Esophagus mucosa (tissue), 1 donor: ENCODE results near the gene NCR2. TPM values are rescaled to one million over a fixed set of nuclear protein-coding genes. Genes with fewer than 3 reads are reported as not detected.
A peak's percentile ranks its signal among the peaks of the same experiment; 100 is the strongest.

Experiments
- ATAC-seq: fragments of 200-7000 bp; cut with Tn5 transposase; one replicate; pipeline ENCODE4 v1.9.1; 2020
- total RNA-seq: library from RNA; stranded (reverse); gene quantifications from one replicate; pipeline ENCODE4 v1.2.4, GENCODE V29; 2023
- donor health status: DM: yes; HTN: yes; CAD: no.

The NCR2 gene
- total RNA-seq, 1 donor from 2014 or later, result not detected

DNA sequence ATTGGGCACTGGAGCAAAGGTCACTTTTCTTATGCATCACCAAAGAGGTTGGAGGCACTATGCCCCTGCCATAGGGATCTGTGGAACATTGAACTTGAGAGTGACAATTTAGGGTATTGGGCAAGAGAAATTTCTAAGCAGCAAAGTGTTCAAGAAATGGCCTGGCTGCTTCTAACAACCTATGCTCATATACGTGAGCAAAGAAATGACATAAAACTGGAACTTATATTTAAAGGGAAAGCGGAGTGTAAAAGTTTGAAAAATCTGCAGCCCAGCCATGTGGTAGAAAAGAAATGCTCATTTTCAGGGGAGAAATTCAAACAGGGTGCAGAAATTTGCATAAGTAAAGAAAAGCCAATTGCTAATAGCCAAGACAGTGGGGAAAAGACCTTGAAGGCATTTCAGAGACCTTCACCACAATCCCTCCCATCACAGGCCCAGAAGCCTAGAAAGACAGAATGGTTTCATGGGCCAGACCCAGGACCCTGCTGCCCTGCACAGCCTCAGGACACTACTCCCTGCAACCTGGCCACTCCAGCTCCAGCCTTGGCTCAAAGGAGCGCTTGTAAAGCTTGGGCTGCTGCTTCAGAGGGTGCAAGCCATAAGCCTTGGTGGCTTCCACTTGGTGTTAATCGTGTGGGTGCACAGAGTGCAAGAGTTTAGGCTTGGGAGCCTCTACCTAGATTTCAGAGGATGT is 24.4 kb downstream of the NCR2 start:
- no peak for ATAC-seq

DNA sequence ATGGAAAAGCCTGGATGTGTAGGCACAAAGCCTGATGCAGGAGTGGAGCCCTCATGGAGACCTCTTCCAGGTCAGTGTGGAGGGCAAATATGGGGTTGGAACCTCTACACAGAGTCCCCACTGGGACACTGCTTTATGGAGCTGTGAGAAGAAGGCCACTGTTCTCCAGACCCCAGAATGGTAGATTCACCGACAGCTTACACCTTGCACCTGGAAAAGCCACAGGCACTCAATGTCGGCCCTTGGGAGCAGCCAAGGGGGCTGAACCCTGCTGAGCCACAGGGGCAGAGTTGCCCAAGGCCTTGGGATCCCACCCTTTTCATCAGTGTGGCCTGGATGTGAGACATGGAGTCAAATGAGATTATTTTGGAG is 24.9 kb downstream of the NCR2 start:
- no peak for ATAC-seq

GRCh38 chr6:41366150-41366549 is 30.7 kb downstream of the NCR2 start:
- ATAC-seq, result no peak

DNA sequence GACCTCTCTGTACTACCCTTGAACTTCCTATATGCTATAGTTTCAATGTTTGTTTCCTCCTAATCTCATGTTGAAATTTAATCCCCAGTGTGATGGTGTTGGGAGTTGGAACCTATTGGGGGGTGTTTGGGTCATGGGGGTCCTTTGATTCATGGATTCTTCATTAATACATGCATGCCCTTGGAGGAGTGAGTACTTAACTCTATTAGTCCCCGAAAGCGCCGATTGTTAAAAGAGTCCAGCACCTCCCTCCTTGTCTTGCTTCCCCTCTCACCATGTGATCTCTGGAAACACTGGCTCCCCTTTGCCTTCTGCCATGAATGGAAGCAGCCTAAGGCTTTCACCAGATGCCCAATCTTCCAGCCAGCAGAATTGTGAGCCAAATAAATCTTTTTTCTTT is 31.7 kb downstream of the NCR2 start:
- no peak for ATAC-seq

- peak; percentile 58 for ATAC-seq
Observed at GRCh38 chr6:41367700-41368099, 32.3 kb downstream of the NCR2 start.

DNA sequence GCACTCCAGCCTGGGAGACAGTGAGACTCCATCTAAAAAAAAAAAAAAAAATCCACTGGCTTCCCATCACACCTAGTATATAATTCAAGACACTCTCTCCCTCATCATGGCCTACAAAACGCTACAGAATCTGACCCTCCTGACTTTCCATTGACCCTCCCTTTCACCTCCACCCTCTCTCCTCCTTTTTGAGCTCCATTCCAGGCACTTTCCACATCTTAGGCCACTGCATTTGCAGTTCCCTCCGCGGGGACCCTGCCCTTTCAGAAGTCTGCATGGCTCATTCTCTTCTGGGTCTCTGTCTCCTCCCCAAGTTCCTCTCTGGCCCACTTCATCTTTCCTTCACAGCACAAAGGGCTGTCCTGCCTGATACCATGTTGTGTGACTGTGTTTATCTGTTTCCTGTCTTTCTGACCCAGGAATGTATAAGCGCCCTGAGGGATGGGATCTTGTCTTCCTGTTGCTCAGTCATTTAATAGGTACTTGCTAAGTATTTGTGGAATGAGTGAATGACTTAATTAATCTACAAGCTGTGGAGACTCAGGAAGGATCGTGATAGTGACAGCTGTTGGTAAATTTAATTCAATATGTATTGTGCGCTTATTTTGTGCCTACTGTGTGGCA is 35.2 kb downstream of the NCR2 start:
- ATAC-seq, result no peak

DNA sequence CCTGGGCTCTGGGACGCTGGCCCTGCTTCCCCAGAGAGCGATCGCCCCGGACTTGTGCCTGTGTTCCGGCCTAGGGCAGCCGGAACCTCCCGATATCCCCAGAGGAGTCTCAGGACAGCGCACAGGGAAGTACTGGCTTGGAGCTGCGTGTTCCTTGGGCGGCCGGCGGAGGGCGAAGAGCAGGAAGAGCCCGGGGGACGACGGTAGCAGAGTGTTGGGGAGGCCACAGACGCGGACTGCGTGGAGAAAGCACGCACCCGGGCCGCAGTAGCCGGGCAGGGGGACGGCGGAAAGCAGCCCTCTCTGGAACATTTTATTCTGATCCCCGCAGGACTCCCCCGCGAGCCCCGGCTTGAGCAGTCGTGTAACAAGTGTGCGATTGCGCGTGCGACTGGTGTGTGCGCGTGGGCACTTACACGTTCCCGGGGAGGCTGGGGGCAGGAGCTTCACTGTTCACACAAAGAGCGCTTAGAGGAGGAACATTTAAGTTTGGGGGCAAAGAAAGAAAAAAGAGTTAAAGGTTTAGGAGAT is 36.1 kb downstream of the NCR2 start:
- ATAC-seq, result peak; percentile 36

DNA sequence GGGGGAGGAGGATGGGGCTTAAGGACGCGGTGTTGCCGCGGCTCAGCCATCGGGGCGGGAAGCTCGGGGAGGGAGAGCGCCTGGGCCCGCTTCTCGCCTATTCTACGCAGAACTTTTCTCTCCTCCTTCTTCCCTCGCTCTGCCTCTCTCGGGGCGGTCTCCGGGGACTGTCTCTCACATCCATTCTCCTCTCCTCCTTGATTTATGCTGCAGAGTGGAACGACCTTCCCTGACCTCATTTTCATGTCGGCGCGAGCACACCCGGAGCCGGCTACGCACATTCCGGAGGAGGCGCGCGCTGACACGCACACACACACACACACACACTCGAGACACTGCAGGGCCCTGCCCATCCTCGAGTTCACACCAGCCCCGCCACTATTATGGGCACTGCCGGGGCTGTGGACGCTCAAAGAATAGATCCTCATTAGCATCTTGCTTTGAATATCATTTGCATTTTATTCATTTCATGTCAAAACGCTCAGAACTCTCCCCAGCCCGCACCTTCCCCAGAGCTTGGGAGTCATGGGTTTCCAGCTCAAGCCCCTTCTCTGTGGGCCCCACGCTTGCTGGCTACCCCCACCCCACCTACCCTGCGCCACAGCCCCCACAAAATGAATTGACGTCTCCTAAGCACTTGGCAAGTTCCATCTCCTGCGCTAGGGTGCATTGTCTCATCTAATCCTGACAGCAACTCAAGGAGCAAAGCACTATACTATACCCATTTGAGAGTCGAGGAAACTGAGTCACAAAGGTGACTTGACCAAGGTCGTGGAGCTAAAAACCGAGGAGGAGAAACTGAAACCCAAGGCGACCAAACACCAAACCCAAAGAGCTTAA is 36.8 kb downstream of the NCR2 start:
- no peak for ATAC-seq

GRCh38 chr6:41372832-41373626 is 37.6 kb downstream of the NCR2 start:
- no peak for ATAC-seq

DNA sequence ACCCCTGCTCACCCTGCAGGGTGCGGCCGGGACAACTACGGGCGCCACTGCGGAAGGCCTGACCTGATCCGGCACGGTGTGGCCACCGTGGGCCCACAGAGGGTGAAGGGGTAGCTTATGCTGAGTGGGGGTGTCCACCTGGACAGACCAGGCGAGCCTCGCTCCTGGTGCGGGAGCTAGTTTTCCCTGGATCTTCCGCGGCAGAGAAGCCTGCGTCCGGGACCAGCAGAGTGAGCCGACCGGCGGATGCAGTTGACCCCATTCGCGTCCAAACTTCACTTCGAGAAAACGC is 38.2 kb downstream of the NCR2 start:
- ATAC-seq, result no peak

- no peak for ATAC-seq
Observed at GRCh38 chr6:41373919-41374617, 38.7 kb downstream of the NCR2 start.

- ATAC-seq, result no peak
Observed at GRCh38 chr6:41374618-41375590, 39.5 kb downstream of the NCR2 start.

DNA sequence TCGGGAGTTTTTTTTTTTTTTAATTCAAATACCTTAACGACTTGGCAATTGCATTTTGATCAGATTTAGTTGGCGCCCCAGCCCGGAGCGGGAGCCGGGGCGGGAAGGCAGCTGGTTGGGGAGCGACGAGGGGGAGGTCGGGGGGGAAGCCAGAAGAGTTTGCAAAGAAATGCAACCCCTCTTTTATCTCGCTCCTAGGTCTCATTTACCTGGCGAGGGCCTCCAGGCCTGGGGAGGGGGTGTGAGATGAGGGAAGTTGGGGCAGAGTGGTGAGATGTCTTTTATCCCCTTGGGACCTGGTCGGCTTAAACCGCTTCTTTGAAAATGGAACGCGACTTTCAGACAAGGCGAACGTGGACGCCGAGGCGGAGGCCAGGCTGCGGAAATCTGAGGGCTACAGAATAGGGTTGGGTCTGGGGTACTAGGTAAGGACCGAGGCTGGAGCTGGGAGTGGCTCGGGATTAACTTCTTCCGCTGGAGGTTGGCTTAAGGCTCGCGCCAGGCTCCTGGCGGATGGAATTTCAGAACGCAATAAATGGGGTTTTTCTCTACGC is 40.3 kb downstream of the NCR2 start:
- ATAC-seq, result no peak

DNA sequence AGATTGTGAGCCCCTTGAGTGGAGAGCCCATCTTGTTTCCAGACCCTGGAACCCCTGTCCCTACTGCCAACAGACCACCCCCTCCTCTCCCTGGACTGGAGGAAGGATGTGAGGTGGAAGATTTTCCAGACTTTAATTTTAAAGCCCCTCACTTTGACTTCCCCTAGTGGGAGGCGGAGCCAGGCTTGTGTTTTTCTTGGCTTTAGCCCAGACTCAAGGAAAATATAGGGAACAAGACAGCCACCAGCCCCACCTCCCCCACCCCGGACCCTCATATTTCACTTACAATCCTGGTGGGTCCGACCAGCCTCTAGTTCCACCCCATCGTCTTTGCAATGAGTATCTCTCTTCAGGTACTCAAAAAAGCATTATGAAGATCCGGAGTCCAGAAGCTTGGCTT is 40.8 kb downstream of the NCR2 start:
- no peak for ATAC-seq

GRCh38 chr6:41377071-41377470 is 41.7 kb downstream of the NCR2 start:
- no peak for ATAC-seq

- ATAC-seq, result no peak
Observed at GRCh38 chr6:41379306-41379705, 43.9 kb downstream of the NCR2 start.

DNA sequence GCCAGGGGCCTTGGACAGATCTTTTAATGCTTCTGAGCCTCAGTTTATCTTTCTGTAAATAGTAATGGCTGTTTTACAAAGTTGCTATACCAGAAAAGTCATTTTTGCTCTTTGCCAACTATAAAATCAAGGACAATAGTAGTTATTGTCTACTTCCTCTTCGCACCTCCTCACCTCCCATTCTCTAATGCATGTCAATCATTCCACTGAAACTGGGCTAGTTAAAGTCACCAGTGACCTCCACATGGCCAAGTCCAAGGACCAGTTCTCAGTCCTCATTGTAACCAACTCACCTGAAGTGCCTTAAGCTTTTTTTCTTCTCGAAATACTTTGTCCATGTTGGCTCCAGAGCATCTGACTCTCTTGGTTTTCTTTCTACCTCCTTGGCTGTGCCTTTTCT is 51.2 kb downstream of the NCR2 start:
- no peak for ATAC-seq

- ATAC-seq, result no peak
Observed at GRCh38 chr6:41392246-41392645, 56.8 kb downstream of the NCR2 start.

DNA sequence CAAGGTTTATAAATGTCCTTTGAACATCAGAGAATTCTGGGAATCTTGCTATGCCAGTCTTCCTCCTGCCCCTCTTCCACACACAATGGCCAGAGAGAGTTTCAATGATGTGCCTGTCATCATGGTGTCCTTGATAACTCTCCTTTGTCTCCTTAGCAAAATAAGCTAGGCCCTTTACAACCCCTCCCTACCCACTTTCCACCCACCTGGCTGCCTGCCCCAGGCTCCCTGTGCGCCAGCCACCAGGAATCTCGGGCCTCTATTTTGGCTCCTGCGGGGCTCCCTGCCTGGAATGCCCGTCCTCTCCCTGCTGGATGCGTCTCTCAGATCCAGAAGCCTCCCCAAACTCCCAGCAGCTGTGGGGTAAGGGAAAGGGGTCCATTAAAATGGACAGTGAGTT is 60.9 kb downstream of the NCR2 start:
- no peak for ATAC-seq

DNA sequence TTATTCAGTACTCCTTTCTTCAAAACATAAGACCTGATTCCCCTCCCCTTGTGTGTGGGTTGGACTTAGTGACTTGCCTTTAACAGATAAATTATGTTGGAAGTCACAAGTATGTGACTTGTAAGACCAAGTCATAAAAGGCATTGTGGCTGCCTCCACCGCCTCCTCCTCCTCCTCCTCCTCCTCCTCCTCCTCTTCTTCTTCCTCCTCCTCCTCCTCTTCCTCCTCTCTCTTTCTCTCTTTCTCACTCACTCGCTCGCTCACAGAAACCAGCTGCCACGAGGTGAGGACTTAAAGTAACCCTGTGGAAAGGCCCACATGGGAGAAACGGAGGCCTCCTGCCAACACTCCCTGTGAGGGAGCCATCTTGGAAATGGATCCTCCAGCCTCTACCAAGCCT is 64.0 kb downstream of the NCR2 start:
- no peak for ATAC-seq
